Amniotic epithelial cell (primary cell): ENCODE measurements around the gene ZDHHC18.

Experiments
- DNase-seq: peaks from one replicate; pipeline ENCODE4 v3.0.0-alpha.2; 2010; ENCODE audit warnings: low read depth

The ZDHHC18 gene, protein sequence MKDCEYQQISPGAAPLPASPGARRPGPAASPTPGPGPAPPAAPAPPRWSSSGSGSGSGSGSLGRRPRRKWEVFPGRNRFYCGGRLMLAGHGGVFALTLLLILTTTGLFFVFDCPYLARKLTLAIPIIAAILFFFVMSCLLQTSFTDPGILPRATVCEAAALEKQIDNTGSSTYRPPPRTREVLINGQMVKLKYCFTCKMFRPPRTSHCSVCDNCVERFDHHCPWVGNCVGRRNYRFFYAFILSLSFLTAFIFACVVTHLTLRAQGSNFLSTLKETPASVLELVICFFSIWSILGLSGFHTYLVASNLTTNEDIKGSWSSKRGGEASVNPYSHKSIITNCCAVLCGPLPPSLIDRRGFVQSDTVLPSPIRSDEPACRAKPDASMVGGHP

DNA sequence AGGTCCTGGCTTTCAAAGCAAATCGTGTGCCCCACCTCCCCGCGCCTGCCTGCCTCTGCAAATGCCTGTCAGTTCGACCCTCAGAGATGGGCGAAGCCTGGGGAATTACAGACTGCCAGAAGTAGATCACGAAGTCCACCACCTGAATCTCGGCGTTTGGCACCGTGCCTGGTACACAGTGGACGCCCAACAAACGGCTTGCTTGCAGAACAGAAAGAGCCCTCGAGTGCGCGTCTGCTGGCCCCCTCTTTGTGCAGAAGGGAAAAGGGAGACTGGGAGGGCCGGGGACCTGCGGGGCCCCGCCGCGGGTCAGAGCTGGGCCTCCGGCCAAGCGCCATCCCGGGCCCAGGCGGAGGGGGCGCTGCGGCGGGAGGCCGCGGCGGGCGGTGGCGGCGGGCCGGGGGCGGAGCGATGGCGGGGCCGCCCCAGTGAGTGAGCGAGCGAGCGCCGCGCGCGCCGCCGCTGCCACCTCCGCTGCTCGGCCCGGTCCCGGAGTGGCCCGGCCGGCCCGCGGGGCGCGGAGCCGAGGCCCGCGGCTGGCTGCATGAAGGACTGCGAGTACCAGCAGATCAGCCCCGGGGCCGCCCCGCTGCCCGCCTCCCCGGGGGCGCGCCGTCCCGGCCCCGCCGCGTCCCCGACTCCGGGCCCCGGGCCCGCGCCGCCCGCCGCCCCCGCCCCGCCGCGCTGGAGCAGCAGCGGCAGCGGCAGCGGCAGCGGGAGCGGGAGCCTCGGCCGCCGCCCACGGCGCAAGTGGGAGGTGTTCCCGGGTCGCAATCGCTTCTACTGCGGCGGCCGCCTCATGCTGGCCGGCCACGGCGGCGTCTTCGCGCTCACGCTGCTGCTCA is at the start of gene ZDHHC18:
TSS of gene ZDHHC18 (plus strand) at position 428 of the 845 bp plus-strand sequence. CDS start at position 545, 117 bp downstream.
- peak; percentile 33 for DNase-seq

DNA sequence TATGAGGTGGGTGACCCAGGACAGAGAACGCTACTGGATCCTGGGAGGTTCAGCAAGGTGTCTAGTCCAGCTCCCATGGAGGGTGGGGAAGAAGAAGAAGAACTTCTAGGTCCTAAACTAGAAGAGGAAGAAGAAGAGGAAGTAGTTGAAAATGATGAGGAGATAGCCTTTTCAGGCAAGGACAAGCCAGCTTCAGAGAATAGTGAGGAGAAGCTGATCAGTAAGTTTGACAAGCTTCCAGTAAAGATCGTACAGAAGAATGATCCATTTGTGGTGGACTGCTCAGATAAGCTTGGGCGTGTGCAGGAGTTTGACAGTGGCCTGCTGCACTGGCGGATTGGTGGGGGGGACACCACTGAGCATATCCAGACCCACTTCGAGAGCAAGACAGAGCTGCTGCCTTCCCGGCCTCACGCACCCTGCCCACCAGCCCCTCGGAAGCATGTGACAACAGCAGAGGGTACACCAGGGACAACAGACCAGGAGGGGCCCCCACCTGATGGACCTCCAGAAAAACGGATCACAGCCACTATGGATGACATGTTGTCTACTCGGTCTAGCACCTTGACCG is 47.3 kb upstream of the ZDHHC18 start:
- DNase-seq: no peak

DNA sequence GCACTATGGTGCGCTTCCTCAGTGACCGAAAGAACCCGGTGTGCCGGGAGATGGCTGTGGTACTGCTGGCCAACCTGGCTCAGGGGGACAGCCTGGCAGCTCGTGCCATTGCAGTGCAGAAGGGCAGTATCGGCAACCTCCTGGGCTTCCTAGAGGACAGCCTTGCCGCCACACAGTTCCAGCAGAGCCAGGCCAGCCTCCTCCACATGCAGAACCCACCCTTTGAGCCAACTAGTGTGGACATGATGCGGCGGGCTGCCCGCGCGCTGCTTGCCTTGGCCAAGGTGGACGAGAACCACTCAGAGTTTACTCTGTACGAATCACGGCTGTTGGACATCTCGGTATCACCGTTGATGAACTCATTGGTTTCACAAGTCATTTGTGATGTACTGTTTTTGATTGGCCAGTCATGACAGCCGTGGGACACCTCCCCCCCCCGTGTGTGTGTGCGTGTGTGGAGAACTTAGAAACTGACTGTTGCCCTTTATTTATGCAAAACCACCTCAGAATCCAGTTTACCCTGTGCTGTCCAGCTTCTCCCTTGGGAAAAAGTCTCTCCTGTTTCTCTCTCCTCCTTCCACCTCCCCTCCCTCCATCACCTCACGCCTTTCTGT is 46.0 kb upstream of the ZDHHC18 start:
- peak; percentile 31 for DNase-seq

DNA sequence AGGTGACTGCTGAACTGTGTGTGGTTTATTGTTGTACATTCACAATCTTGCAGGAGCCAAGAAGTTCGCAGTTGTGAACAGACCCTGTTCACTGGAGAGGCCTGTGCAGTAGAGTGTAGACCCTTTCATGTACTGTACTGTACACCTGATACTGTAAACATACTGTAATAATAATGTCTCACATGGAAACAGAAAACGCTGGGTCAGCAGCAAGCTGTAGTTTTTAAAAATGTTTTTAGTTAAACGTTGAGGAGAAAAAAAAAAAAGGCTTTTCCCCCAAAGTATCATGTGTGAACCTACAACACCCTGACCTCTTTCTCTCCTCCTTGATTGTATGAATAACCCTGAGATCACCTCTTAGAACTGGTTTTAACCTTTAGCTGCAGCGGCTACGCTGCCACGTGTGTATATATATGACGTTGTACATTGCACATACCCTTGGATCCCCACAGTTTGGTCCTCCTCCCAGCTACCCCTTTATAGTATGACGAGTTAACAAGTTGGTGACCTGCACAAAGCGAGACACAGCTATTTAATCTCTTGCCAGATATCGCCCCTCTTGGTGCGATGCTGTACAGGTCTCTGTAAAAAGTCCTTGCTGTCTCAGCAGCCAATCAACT is 45.2 kb upstream of the ZDHHC18 start:
- DNase-seq: no peak

DNA sequence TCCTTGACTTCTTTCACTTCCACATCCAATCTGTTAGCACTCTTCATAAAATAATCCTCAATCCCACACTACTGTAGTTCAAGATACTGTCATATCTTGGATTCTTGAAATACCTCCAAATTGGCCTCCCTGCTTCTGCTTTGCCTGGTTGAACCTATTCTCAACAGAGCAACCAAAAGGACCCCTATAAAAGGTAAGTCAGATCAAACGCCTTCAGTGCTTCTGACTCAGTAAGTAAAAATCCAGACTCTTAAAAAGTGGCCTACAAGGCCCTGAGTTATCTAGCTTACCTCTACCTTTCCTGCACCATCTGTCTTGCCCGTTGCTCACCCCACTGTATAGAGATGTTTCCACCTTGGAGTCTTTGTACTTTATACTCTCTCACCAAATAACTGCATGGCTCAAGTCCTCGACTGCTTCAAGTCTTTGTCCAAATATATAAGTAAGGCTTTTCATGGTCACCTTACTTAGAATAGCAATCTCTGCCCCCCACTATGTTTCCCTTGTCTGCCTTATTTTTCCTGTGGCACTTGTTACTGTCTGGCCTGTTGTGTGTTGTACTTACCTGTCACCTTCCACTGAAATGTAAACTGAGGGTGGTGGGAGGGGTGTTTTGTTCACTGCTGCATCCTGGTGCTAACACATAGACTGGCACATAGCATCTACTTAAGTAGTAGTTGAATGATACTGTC is 43.8 kb upstream of the ZDHHC18 start:
- DNase-seq: no peak

DNA sequence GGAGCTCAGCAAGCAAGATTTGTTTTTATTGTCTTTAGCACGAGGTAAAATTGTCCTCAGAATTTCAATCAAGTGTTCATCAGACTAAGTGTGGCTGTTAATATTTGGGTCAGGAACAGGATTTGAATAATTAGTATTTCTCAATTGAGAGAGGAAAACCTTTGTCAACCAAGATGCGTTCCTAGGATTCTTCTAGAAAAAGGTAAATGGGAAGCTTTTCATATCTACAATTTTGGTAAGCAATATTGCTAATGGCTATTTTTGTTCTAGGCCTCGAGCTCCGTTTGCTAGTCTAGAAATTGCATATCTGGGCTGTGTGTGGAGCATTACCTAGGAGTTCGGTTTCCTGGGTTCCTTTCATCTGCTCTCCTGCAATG is 42.9 kb upstream of the ZDHHC18 start:
- DNase-seq: no peak

DNA sequence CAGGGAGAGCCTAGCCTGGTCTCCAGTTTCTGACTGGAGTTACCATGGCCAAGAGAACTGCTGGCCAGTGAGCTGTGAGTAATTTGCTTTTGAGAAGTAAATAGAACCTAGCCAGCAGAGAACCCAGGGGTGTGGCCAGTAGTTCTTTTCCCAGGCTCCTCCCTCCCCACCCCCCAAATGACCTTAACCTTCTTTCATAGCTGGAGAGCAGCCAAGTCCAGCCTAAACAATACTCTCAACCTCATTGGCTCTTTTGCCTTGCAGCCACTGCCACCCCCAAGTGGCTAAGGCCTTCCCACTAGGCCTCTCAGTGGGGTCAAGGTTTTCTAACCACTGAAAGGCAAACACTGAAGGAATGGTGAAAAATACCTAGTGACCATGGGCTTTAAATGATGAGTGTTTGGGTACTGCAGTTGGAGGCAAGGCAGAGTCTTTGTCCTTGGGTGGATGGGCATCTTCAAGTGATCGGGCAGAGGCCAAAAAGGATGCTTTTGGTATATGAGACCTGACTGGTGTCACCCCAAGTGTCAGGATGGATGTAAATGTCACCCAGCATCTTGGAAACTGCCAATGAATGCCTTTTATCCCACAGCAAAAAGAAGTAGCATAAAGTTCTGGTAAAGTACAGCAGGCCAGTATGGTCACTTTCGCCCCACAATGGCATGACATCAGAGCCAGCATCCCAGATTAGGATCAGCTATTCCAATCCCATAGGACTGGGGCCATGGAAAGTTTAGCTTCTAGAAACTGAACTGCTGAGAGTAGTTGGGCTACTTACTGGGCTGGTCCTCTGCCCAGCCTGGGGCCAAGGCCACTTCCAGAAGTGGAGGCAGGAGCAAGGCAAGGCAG is 42.2 kb upstream of the ZDHHC18 start:
- DNase-seq: peak; percentile 79

DNA sequence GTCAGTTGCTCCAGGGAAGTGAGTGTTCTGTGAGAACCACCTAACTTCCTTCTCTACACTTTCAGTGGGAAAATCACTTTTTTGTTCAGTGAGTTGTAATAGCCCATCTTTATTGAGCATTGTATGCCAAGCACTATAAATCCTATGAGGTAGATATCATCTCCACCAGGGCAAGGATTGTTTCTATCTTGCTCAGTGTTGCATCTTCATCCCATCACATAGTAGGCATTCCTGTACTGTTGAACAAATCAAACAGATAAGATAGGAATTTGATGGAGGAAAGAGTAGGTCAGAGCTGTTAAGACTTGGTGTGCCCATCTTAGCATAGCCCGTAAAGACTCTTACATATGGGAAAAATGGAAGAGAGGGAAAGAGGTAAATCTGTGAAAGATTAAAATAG is 41.6 kb upstream of the ZDHHC18 start:
- peak; percentile 51 for DNase-seq

DNA sequence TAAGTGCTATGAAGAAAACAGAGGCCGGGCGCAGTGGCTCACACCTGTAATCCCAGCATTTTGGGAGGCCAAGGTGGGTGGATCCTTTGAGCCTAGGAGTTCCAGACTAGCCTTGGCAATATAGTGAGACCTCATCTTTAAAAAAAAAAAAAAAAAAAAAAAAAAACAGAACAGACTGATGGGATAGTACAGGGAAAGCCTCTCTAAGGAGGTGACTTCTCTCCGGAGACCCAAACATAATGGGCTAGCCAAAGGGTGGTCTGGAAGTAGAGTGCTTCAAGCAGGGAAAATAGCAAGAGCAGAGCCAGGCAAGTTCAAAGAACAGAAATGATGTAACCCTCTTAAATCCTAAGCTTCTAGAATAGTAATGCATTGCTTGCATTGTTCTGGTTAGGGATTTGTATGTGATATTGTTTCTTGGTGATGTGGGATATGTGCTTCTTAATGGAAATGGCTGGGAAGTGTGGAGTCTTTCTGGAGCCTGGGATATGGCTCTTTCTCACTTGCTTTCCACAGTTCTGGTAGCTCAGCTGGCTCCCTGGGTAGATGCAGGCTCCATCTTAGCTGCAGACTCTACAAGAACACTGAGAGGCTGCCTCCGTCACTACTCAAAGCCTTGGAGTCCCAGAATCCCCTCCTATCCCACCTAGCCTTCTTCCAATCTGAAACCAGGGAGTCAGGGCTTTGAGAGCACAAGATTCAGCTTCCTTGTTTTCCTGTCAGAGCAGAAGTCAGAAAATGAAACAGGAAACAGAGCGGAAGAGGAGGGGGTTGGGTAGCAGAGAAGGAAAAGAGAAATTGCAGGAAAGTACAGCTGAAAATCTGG is 40.7 kb upstream of the ZDHHC18 start:
- DNase-seq: peak; percentile 68

DNA sequence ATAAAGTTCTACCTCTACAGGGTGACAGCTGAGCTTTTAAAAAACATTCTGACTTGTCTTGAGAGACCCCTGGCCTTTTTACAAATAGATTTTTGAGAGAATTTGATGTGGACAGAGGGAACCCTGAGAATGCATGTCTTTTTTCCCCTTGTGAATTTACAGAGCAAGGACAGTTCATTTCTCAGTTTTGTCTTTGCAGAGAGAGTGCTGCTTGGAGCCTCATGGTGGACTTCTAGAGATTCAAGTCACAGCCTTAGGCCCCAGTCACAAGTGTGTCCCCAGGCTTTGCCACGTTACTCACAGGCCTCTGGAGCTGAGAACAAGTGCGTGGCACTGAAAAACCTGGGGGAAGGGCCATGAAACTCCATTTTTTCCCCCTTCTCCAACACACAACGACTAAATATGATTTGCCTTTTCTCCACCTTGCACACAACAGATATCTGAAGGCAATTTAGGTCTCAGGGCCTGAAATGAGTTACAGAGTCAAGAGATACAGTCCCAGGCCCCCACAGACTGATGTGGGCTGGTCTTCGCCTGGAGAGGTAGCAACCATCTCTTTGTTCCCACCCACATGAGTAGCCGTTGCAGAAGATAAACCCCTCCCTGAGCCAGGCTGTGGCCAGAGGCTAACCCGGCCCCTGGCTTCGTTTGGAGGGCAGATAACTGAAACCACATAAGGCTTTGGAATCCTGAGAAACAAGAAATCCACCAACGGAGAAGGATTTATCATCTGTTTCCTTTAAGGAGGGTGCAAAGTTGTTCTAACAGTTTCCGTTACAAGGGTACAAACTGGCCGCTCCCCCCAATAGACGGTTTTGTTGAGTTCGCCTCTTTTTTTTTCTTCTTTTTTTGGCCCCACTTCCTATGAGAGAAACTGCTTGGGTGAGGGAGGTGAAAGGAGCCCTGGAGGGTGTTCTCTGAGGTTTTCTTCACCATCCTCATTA is 39.8 kb upstream of the ZDHHC18 start:
- DNase-seq: peak; percentile 97

DNA sequence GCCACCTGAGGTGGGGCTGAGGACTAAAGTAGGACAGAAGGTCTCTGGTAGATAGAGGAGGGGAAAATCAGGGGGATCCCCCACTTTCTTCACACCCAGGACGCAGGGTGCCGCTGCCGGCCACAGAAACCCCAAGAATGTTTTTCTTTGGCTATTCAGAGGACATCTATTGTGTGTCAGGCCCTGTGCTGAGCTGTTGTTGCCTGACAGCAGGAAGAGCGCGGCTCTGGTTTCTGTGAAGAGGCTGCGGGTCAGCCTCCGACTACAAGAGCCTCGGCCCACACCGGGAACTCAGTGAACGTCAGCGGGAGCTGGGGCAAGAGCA is 39.1 kb upstream of the ZDHHC18 start:
- DNase-seq: peak; percentile 65

DNA sequence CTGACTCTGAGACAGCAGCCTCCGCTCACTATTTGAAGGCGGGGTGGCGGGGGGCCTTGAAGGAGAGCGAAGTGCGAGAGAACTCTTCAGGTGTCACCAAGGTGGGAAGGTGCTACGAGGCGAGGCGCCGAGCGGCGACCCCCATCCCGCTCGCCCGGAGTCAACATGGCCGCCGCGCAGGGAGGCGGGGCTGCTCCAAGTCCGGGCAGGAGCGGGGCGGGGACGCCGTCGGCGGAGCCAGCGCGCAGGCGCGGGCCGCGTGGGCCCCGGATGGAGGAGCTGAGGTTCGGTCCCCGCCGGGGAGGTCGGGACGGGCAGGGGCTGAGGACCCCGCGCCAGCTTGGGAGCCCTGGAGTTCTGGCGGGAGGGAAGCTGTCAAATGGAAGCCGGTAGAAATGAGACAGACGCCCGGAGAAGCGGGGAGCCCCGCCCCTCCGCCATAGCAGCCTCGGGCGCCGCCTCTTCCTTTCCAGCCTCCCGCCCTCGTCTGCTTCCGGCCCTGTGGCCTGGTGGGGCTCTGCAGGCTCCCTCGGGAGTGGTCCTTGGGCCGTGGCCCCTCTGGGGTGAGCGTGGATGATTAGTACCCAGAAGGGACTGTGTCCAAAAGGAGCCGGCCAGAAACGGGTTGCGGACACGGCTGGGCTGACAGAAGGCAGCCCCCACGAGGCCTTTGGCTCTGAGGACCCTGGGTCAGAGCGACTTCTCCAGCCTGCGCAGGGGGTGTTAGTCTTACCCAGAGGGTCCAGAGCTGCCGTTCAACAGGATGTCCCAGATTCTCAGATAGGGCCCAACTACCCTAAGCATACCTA is 38.6 kb upstream of the ZDHHC18 start, which contains the start of gene PIGV:
TSS of gene PIGV (plus strand) at position 245 of the 809 bp plus-strand sequence. CDS start 2,866 bp downstream, outside the sequence.
- DNase-seq: peak; percentile 64

DNA sequence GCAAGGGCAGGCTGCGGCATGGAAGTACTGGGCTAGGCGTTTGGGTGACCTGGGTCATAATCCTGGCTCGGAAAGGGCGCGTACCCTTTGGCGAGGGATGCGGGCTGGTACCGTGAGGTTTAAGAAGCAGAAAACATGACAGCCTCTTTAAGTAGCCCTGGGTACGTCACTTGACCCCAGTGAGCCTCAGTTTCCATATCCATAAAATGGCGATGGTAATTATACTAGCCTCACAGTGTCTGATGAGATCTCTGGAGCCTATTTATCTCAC is 38.0 kb upstream of the ZDHHC18 start:
- DNase-seq: no peak

DNA sequence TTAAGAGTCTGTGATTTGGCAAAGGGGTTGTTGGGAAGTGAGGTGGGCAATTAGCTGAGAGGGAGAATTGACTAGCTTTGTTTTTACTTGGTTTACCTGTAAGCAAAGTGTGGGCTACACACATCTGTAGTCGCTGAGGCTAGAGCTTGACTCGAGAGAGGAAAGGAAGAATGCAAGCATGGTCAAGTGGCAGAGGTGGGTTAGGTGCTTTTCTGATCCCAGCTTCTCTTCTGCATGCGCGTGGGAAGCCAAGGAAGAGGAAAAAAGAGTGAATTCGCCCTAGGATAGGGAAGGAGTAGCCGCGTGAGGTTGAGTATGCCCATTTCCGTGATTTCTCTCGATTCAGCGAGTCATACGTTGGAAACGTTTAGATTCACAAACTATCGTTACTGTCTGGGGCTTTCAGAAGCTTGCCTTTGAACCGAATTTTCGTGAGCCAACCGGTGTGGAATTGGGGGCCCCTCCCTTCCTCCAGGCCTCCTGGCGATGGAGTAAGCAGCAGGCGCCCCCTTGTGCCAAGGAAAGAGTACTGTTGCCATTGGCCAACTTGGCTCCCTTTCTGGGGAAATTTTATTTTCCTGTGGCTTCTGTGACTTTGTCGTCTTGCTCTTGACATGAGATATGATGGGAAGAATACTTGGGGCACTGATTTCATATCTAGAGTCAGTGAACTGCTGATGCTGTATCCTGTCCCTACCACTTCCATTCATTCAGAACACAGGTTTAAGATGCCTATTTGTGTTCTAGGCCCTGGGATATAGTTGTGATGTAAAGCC is 37.5 kb upstream of the ZDHHC18 start:
- DNase-seq: peak; percentile 69

DNA sequence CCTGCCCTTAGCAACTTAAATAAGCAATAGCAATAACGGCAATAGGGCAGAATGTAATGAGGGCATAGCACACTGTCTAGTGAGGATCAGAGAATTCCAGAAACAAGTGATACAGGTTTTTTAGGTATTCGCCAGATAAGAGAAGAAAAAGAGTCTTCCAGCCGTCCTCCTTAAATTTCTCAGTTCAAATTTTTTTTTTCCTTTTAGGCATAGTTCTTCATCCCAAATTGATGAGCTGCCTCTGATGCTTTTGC is 36.9 kb upstream of the ZDHHC18 start:
- no peak for DNase-seq

DNA sequence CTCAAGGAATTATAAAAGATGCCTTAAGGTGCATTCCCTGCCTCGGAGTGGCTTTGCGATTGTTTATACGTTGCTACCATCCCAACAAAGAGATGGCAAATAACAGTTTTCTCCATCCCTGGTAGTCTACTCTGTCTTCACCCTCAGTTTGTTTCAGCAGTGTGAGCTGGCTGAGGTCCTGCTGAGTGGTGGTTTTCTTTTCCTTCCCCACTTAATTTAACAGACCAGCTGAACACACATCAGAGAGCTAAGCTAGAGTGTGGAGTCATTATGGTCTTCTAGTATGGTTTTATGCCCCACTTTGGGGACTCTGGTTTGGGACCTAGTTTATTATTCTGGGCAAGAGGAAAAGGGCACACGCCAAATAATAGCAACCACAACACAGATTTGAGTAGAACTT is 36.6 kb upstream of the ZDHHC18 start:
- DNase-seq: no peak

DNA sequence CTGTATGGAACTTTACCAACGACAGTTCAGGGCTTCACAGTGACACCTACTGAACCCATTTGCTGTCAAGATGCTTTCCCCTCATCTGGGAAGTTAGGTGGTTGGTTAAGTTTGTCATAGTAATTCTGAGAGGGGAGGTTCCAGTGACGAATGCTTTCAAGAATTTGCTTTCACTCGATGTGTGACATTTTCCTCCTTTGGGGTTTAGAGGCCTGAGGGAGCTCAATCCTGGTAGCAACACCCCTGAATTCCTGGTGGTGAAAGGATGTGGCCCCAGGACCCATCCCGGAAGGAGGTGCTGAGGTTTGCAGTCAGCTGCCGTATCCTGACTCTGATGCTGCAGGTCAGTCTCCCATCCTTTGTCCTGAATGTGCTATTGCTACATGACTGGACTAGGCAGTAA is 35.9 kb upstream of the ZDHHC18 start:
- no peak for DNase-seq
